K562 (cell line): Measurements from ENCODE around the gene LGALS8. TPM values are rescaled to one million over a fixed set of nuclear protein-coding genes. Genes with fewer than 3 reads are reported as not detected.
A peak's percentile ranks its signal among the peaks of the same experiment; 100 is the strongest.

Experiments used
- ARHGAP35 ChIP-seq: fragments of 450-650 bp; IDR thresholded peaks from 2 replicates; pipeline ENCODE4 v1.6.1; 2018; ENCODE audit not compliant: partially characterized antibody
- ARID1B ChIP-seq: fragments of 450-650 bp; IDR thresholded peaks from 2 replicates; pipeline ENCODE4 v1.6.1; 2016; ENCODE audit warnings: antibody characterized with exemption, mild to moderate bottlenecking, inconsistent platforms
- ARID4B ChIP-seq: sonication (generic); formaldehyde crosslinking; IDR thresholded peaks from 2 replicates; pipeline ENCODE4 v1.8.0; 2022; ENCODE audit warnings: mild to moderate bottlenecking, missing genetic modification reagents
- ATF3 ChIP-seq, 2 experiments: fragments of 450-650 bp in 1 of 2; sonication (generic) in 1 of 2; formaldehyde crosslinking in 1 of 2; IDR thresholded peaks in 1 of 2; conservative IDR thresholded peaks in 1 of 2; 2 replicates each; pipeline versions ENCODE4 v1.6.1 to v1.8.1; 2016 to 2023; ENCODE audit warnings: mild to moderate bottlenecking in 2 of 2, moderate library complexity in 2 of 2, inconsistent platforms in 1 of 2, missing genetic modification reagents in 1 of 2
- CBFA2T3 ChIP-seq: fragments of 450-650 bp; IDR thresholded peaks from 2 replicates; pipeline ENCODE4 v1.6.1; 2017
- CTBP1 ChIP-seq: fragments of 450-650 bp; IDR thresholded peaks from 2 replicates; pipeline ENCODE4 v1.6.1; 2016; ENCODE audit warnings: borderline replicate concordance
- E2F6 ChIP-seq, 2 experiments: IDR thresholded peaks; 2 replicates each; pipeline ENCODE4 v1.6.1; 2011; ENCODE audit warnings: borderline replicate concordance in 1 of 2, control low read depth in 1 of 2, low read depth in 1 of 2, low read length in 1 of 2, mild to moderate bottlenecking in 1 of 2, mixed read lengths in 1 of 2, moderate library complexity in 1 of 2; ENCODE audit not compliant: insufficient read depth in 1 of 2, insufficient read length in 1 of 2, poor library complexity in 1 of 2, severe bottlenecking in 1 of 2; ENCODE audit errors: extremely low read depth in 1 of 2
- FOSL1 ChIP-seq: fragments of 200-800 bp; sonication (Bioruptor generic); conservative IDR thresholded peaks from 2 replicates; pipeline ENCODE4 v1.6.1; 2016; ENCODE audit warnings: missing genetic modification characterization, missing compliant biosample characterization
- HDAC1 ChIP-seq, 2 experiments: fragments of 450-650 bp; IDR thresholded peaks; 2 replicates each; pipeline ENCODE4 v1.6.1; 2016 to 2017; ENCODE audit warnings: inconsistent platforms in 1 of 2, mild to moderate bottlenecking in 1 of 2, moderate library complexity in 1 of 2
- KDM1A ChIP-seq, 2 experiments: fragments of 450-650 bp; IDR thresholded peaks; 2 replicates each; pipeline ENCODE4 v1.6.1; 2016; ENCODE audit warnings: mild to moderate bottlenecking in 2 of 2
- MEIS2 ChIP-seq: fragments of 450-650 bp; IDR thresholded peaks from 2 replicates; pipeline ENCODE4 v1.6.1; 2014; ENCODE audit warnings: mild to moderate bottlenecking; ENCODE audit not compliant: partially characterized antibody
- NELFE ChIP-seq: IDR thresholded peaks from 2 replicates; pipeline ENCODE4 v1.6.1; 2011; ENCODE audit warnings: mild to moderate bottlenecking; ENCODE audit not compliant: insufficient read depth, insufficient read length
- PML ChIP-seq: IDR thresholded peaks from 2 replicates; pipeline ENCODE4 v1.6.1; 2012; ENCODE audit warnings: low read length, inconsistent platforms
- RCOR1 ChIP-seq, 2 experiments: IDR thresholded peaks; 2 replicates each; pipeline ENCODE4 v1.6.1; 2012; ENCODE audit warnings: low read depth in 2 of 2, low read length in 2 of 2, borderline replicate concordance in 1 of 2, improper control_type of control experiment in 1 of 2
- SMARCA4 ChIP-seq: fragments of 450-650 bp; IDR thresholded peaks from 2 replicates; pipeline ENCODE4 v1.6.1; 2016
- SMARCE1 ChIP-seq: fragments of 450-650 bp; IDR thresholded peaks from 2 replicates; pipeline ENCODE4 v1.7.1; 2016; ENCODE audit warnings: mild to moderate bottlenecking
- TEAD1 ChIP-seq, 2 experiments: fragments of 450-650 bp in 1 of 2; sonication (generic) in 1 of 2; formaldehyde crosslinking; IDR thresholded peaks; 2 replicates each; pipeline versions ENCODE4 v1.4.0 to v1.8.0; 2020 to 2022; ENCODE audit warnings: mild to moderate bottlenecking in 2 of 2, missing genetic modification reagents in 1 of 2
- ZNF444 ChIP-seq: fragments of 250-450 bp; sonication (Bioruptor Pico); IDR thresholded peaks from 2 replicates; pipeline ENCODE4 v1.4.0; 2020; ENCODE audit warnings: mild to moderate bottlenecking, moderate library complexity
- polyA plus RNA-seq, 8 experiments: library from polyadenylated mRNA; depleted of rRNA in 4 of 8; stranded (reverse) in 5 of 8; unstranded in 3 of 8; fragments of >200 nt; fragmentation: Nextera tagmentation in 2 of 8; fragmentation: Illumina TruSeq in 1 of 8; extraction: Ambion mirVana in 2 of 8; extraction: Trizol in 1 of 8; gene quantifications; 2 replicates each; pipeline versions ENCODE4 v1.2.1 to v1.2.3, GENCODE V29; 2011 to 2014; ENCODE audit warnings: inconsistent platforms in 1 of 8, missing spikeins in 1 of 8
- total RNA-seq, 7 experiments: library from RNA; depleted of rRNA in 6 of 7; stranded (reverse); fragments of >200 nt in 6 of 7; fragmentation: Illumina TruSeq in 2 of 7; extraction: Trizol in 2 of 7; gene quantifications; 2 replicates each; pipeline versions ENCODE4 v1.2.1 to v1.2.3, GENCODE V29; 2011 to 2021; ENCODE audit warnings: low replicate concordance in 1 of 7
- TF ChIP-seq, protein P1 (sequence below): sonication (generic); formaldehyde crosslinking; IDR thresholded peaks from 2 replicates; pipeline ENCODE4 v1.8.0; 2022; ENCODE audit warnings: missing genetic modification reagents, mild to moderate bottlenecking, moderate library complexity, borderline replicate concordance

Gene LGALS8
- total and polyA plus RNA-seq, 9 of the 15 experiments (the other 6 are each of a cell fraction or from before 2014, with no cell fraction given), result 57.4 to 87.7 (median 70.3) TPM

- TF ChIP-seq ATF3 (IDR thresholded peaks at IDR 0.05), result peak; percentile 65; the same call in 1 of the 2 replicates
- TF ChIP-seq ATF3 (CRISPR knock-in tag; conservative IDR thresholded peaks at IDR 0.05), result no peak
- TF ChIP-seq FOSL1 (tag), result peak; percentile 85
- TF ChIP-seq PML, result no peak
- no peak for TF ChIP-seq NELFE
- no peak for TF ChIP-seq ARID4B (CRISPR knock-in tag)
- peak; percentile 60; the same call in 1 of the 2 replicates for TF ChIP-seq SMARCA4
- TF ChIP-seq, protein P1, sequence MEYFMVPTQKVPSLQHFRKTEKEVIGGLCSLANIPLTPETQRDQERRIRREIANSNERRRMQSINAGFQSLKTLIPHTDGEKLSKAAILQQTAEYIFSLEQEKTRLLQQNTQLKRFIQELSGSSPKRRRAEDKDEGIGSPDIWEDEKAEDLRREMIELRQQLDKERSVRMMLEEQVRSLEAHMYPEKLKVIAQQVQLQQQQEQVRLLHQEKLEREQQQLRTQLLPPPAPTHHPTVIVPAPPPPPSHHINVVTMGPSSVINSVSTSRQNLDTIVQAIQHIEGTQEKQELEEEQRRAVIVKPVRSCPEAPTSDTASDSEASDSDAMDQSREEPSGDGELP (CRISPR knock-in tag), result no peak
- TF ChIP-seq SMARCE1, result no peak; the same call in 1 of the 2 replicates
- peak in 1 of 2 experiments; percentile 31; a peak in 1 of 4 replicates for TF ChIP-seq HDAC1 (IDR thresholded peaks at IDR 0.05)
- TF ChIP-seq ZNF444 (CRISPR knock-in tag), result no peak
- TF ChIP-seq KDM1A (IDR thresholded peaks at IDR 0.05), result peak; percentile 81 to 83
- TF ChIP-seq TEAD1 (CRISPR knock-in tag; IDR thresholded peaks at IDR 0.05), result 0 out of 4 replicates have a peak, but pooled peaks of 1 of the 2 experiments have one; percentile 6
- TF ChIP-seq ARHGAP35, result no peak
- TF ChIP-seq RCOR1 (IDR thresholded peaks at IDR 0.05; ENCODE audit: borderline replicate concordance in 1 of 2, low read depth in 2 of 2, low read length in 2 of 2), result peak in 1 of 2 experiments; percentile 88; a peak in 2 of 4 replicates
- TF ChIP-seq CTBP1, result peak; percentile 54; the same call in 1 of the 2 replicates
- TF ChIP-seq CBFA2T3, result peak; percentile 56
- TF ChIP-seq ARID1B, result peak; percentile 42; the same call in 1 of the 2 replicates
- TF ChIP-seq E2F6 (IDR thresholded peaks at IDR 0.05; ENCODE audit: borderline replicate concordance in 1 of 2, extremely low read depth in 1 of 2, insufficient read depth in 1 of 2, insufficient read length in 1 of 2, low read depth in 1 of 2, low read length in 1 of 2, poor library complexity in 1 of 2, severe bottlenecking in 1 of 2), result no peak
- TF ChIP-seq MEIS2, result peak; percentile 19
Observed at GRCh38 chr1:236492378-236492777, 31.4 kb upstream of the LGALS8 start (continued).
